Measurements from ENCODE around the gene IL2RG. TPM values are rescaled to one million over a fixed set of nuclear protein-coding genes. Genes with fewer than 3 reads are reported as not detected.

Gene IL2RG
- total RNA-seq, 1 donor from 2014 or later: 1.0 TPM

GRCh38 chrX:71098951-71099506 lies 12.3 kb downstream of the IL2RG start:
- Histone ChIP-seq H3K4me1 (ENCODE audit: control insufficient read depth in 3 of 3, insufficient read depth in 3 of 3, low read length in 3 of 3) (peaks cover 9 to 12% (median 10%) of the 10 kb centered on the region in 3 donors), H3K27ac (ENCODE audit: low read depth, low read length) (no peak overlapping the region), H3K4me3 (ENCODE audit: low read length in 3 of 3) (no peak overlapping the region), H3K9me3 (ENCODE audit: control insufficient read depth in 3 of 3, low read length in 3 of 3) (no peaks in the 10 kb centered on the region), H3K36me3 (ENCODE audit: control insufficient read depth in 3 of 3, insufficient read depth in 3 of 3, low read length in 3 of 3) (peaks cover 0 to 2% (median 0%) of the 10 kb centered on the region in 3 donors), H3K9ac (ENCODE audit: low read depth in 1 of 3, low read length in 3 of 3) (peak overlapping the region in 1 of 3 donors; percentile 25), H3K27me3 (ENCODE audit: control insufficient read depth in 3 of 3, insufficient read depth in 3 of 3, low read length in 3 of 3) (no peaks in the 10 kb centered on the region)

GRCh38 chrX:71098302-71098701 lies 13.1 kb downstream of the IL2RG start:
- Histone ChIP-seq H3K4me1 (ENCODE audit: control insufficient read depth in 3 of 3, insufficient read depth in 3 of 3, low read length in 3 of 3) (peaks cover 9 to 12% (median 10%) of the 10 kb centered on the region in 3 donors), H3K36me3 (ENCODE audit: control insufficient read depth in 3 of 3, insufficient read depth in 3 of 3, low read length in 3 of 3) (peaks cover 0 to 2% (median 0%) of the 10 kb centered on the region in 3 donors), H3K27ac (ENCODE audit: low read depth, low read length) (no peak overlapping the region), H3K9ac (ENCODE audit: low read depth in 1 of 3, low read length in 3 of 3) (no peak overlapping the region), H3K9me3 (ENCODE audit: control insufficient read depth in 3 of 3, low read length in 3 of 3) (no peaks in the 10 kb centered on the region), H3K4me3 (ENCODE audit: low read length in 3 of 3) (no peak overlapping the region), H3K27me3 (ENCODE audit: control insufficient read depth in 3 of 3, insufficient read depth in 3 of 3, low read length in 3 of 3) (no peaks in the 10 kb centered on the region)

GRCh38 chrX:71096760-71097032 lies 14.7 kb downstream of the IL2RG start:
- Histone ChIP-seq H3K4me3 (ENCODE audit: low read length in 3 of 3) (peak overlapping the region; percentile 51 to 87 (median 73)), H3K9me3 (ENCODE audit: control insufficient read depth in 3 of 3, low read length in 3 of 3) (no peaks in the 10 kb centered on the region), H3K27me3 (ENCODE audit: control insufficient read depth in 3 of 3, insufficient read depth in 3 of 3, low read length in 3 of 3) (no peaks in the 10 kb centered on the region), H3K4me1 (ENCODE audit: control insufficient read depth in 3 of 3, insufficient read depth in 3 of 3, low read length in 3 of 3) (peaks cover 9 to 12% (median 10%) of the 10 kb centered on the region in 3 donors), H3K36me3 (ENCODE audit: control insufficient read depth in 3 of 3, insufficient read depth in 3 of 3, low read length in 3 of 3) (peaks cover 0 to 2% (median 0%) of the 10 kb centered on the region in 3 donors), H3K9ac (ENCODE audit: low read depth in 1 of 3, low read length in 3 of 3) (peak overlapping the region in 2 of 3 donors; percentile 64 to 76), H3K27ac (ENCODE audit: low read depth, low read length) (no peak overlapping the region)

GRCh38 chrX:71095981-71096759 lies 15.2 kb downstream of the IL2RG start:
- H3K27me3 ChIP-seq (ENCODE audit: control insufficient read depth in 3 of 3, insufficient read depth in 3 of 3, low read length in 3 of 3): no peaks in the 10 kb centered on the region

GRCh38 chrX:71095555-71095980 lies 15.8 kb downstream of the IL2RG start, which contains the start of gene FOXO4:
Gene FOXO4 (plus strand): TSS chrX:71095851. CDS start chrX:71096529, 678 bp downstream.
- Histone ChIP-seq H3K9me3 (ENCODE audit: control insufficient read depth in 3 of 3, low read length in 3 of 3) (no peaks in the 10 kb centered on the region), H3K27ac (ENCODE audit: low read depth, low read length) (peak within 1 kb of the TSS; percentile 41), H3K4me1 (ENCODE audit: control insufficient read depth in 3 of 3, insufficient read depth in 3 of 3, low read length in 3 of 3) (peaks cover 9 to 12% (median 10%) of the 10 kb centered on the region in 3 donors), H3K9ac (ENCODE audit: low read depth in 1 of 3, low read length in 3 of 3) (peak within 1 kb of the TSS; percentile 69 to 77 (median 76)), H3K4me3 (ENCODE audit: low read length in 3 of 3) (peak within 1 kb of the TSS; percentile 73 to 87 (median 77)), H3K27me3 (ENCODE audit: control insufficient read depth in 3 of 3, insufficient read depth in 3 of 3, low read length in 3 of 3) (no peaks in the 10 kb centered on the region), H3K36me3 (ENCODE audit: control insufficient read depth in 3 of 3, insufficient read depth in 3 of 3, low read length in 3 of 3) (no peaks in the 10 kb centered on the region)

More at GRCh38 chrX:71095981-71096759, 15.2 kb downstream of the IL2RG start:
- H3K9me3 ChIP-seq (ENCODE audit: control insufficient read depth in 3 of 3, low read length in 3 of 3): no peaks in the 10 kb centered on the region
- peak overlapping the region; percentile 41 for H3K27ac ChIP-seq (ENCODE audit: low read depth, low read length)
- no peaks in the 10 kb centered on the region for H3K36me3 ChIP-seq (ENCODE audit: control insufficient read depth in 3 of 3, insufficient read depth in 3 of 3, low read length in 3 of 3)
- peaks cover 9 to 12% (median 10%) of the 10 kb centered on the region in 3 donors for H3K4me1 ChIP-seq (ENCODE audit: control insufficient read depth in 3 of 3, insufficient read depth in 3 of 3, low read length in 3 of 3)
- H3K4me3 ChIP-seq (ENCODE audit: low read length in 3 of 3): peak overlapping the region; percentile 73 to 87 (median 76)
- H3K9ac ChIP-seq (ENCODE audit: low read depth in 1 of 3, low read length in 3 of 3): peak overlapping the region; percentile 64 to 77 (median 76)

GRCh38 chrX:71095033-71095432 lies 16.3 kb downstream of the IL2RG start:
- H3K27me3 ChIP-seq (ENCODE audit: control insufficient read depth in 3 of 3, insufficient read depth in 3 of 3, low read length in 3 of 3): no peaks in the 10 kb centered on the region
- H3K9ac ChIP-seq (ENCODE audit: low read depth in 1 of 3, low read length in 3 of 3): peak overlapping the region in 2 of 3 donors; percentile 69 to 70
- no peaks in the 10 kb centered on the region for H3K9me3 ChIP-seq (ENCODE audit: control insufficient read depth in 3 of 3, low read length in 3 of 3)
- no peak overlapping the region for H3K27ac ChIP-seq (ENCODE audit: low read depth, low read length)
- peaks cover 9 to 12% (median 10%) of the 10 kb centered on the region in 3 donors for H3K4me1 ChIP-seq (ENCODE audit: control insufficient read depth in 3 of 3, insufficient read depth in 3 of 3, low read length in 3 of 3)
- H3K4me3 ChIP-seq (ENCODE audit: low read length in 3 of 3): peak overlapping the region; percentile 73 to 77 (median 73)
- H3K36me3 ChIP-seq (ENCODE audit: control insufficient read depth in 3 of 3, insufficient read depth in 3 of 3, low read length in 3 of 3): no peaks in the 10 kb centered on the region

GRCh38 chrX:71091263-71091662 lies 20.1 kb downstream of the IL2RG start:
- H3K9me3 ChIP-seq (ENCODE audit: control insufficient read depth in 3 of 3, low read length in 3 of 3): no peaks in the 10 kb centered on the region

GRCh38 chrX:71085900-71086299 lies 25.5 kb downstream of the IL2RG start:
- no peak overlapping the region for H3K27ac ChIP-seq (ENCODE audit: low read depth, low read length)
- no peak overlapping the region for H3K4me3 ChIP-seq (ENCODE audit: low read length in 3 of 3)
- H3K9me3 ChIP-seq (ENCODE audit: control insufficient read depth in 3 of 3, low read length in 3 of 3): no peaks in the 10 kb centered on the region
- H3K4me1 ChIP-seq (ENCODE audit: control insufficient read depth in 3 of 3, insufficient read depth in 3 of 3, low read length in 3 of 3): no peaks in the 10 kb centered on the region
- H3K9ac ChIP-seq (ENCODE audit: low read depth in 1 of 3, low read length in 3 of 3): no peak overlapping the region
- no peaks in the 10 kb centered on the region for H3K36me3 ChIP-seq (ENCODE audit: control insufficient read depth in 3 of 3, insufficient read depth in 3 of 3, low read length in 3 of 3)
- H3K27me3 ChIP-seq (ENCODE audit: control insufficient read depth in 3 of 3, insufficient read depth in 3 of 3, low read length in 3 of 3): no peaks in the 10 kb centered on the region

More at GRCh38 chrX:71091263-71091662, 20.1 kb downstream of the IL2RG start:
- H3K36me3 ChIP-seq (ENCODE audit: control insufficient read depth in 3 of 3, insufficient read depth in 3 of 3, low read length in 3 of 3): no peaks in the 10 kb centered on the region
- no peak overlapping the region for H3K27ac ChIP-seq (ENCODE audit: low read depth, low read length)
- no peaks in the 10 kb centered on the region for H3K27me3 ChIP-seq (ENCODE audit: control insufficient read depth in 3 of 3, insufficient read depth in 3 of 3, low read length in 3 of 3)
- peaks cover 0 to 6% (median 3%) of the 10 kb centered on the region in 3 donors for H3K4me1 ChIP-seq (ENCODE audit: control insufficient read depth in 3 of 3, insufficient read depth in 3 of 3, low read length in 3 of 3)
- H3K9ac ChIP-seq (ENCODE audit: low read depth in 1 of 3, low read length in 3 of 3): no peak overlapping the region
- no peak overlapping the region for H3K4me3 ChIP-seq (ENCODE audit: low read length in 3 of 3)

GRCh38 chrX:71082822-71083221 lies 28.6 kb downstream of the IL2RG start:
- Histone ChIP-seq H3K9me3 (ENCODE audit: control insufficient read depth in 3 of 3, low read length in 3 of 3) (no peaks in the 10 kb centered on the region), H3K4me3 (ENCODE audit: low read length in 3 of 3) (no peak overlapping the region), H3K9ac (ENCODE audit: low read depth in 1 of 3, low read length in 3 of 3) (no peak overlapping the region), H3K27ac (ENCODE audit: low read depth, low read length) (no peak overlapping the region), H3K4me1 (ENCODE audit: control insufficient read depth in 3 of 3, insufficient read depth in 3 of 3, low read length in 3 of 3) (no peaks in the 10 kb centered on the region), H3K27me3 (ENCODE audit: control insufficient read depth in 3 of 3, insufficient read depth in 3 of 3, low read length in 3 of 3) (no peaks in the 10 kb centered on the region), H3K36me3 (ENCODE audit: control insufficient read depth in 3 of 3, insufficient read depth in 3 of 3, low read length in 3 of 3) (no peaks in the 10 kb centered on the region)

GRCh38 chrX:71082124-71082647 lies 29.2 kb downstream of the IL2RG start:
- H3K9me3 ChIP-seq (ENCODE audit: control insufficient read depth in 3 of 3, low read length in 3 of 3): no peaks in the 10 kb centered on the region
- H3K4me3 ChIP-seq (ENCODE audit: low read length in 3 of 3): no peak overlapping the region
- no peaks in the 10 kb centered on the region for H3K27me3 ChIP-seq (ENCODE audit: control insufficient read depth in 3 of 3, insufficient read depth in 3 of 3, low read length in 3 of 3)
- H3K9ac ChIP-seq (ENCODE audit: low read depth in 1 of 3, low read length in 3 of 3): no peak overlapping the region
- no peak overlapping the region for H3K27ac ChIP-seq (ENCODE audit: low read depth, low read length)
- H3K36me3 ChIP-seq (ENCODE audit: control insufficient read depth in 3 of 3, insufficient read depth in 3 of 3, low read length in 3 of 3): no peaks in the 10 kb centered on the region
- H3K4me1 ChIP-seq (ENCODE audit: control insufficient read depth in 3 of 3, insufficient read depth in 3 of 3, low read length in 3 of 3): no peaks in the 10 kb centered on the region
